Lower leg skin (tissue), 4 donors: ENCODE data around the gene ARHGAP23. TPM values are rescaled to one million over a fixed set of nuclear protein-coding genes. Genes with fewer than 3 reads are reported as not detected.

Experiments used
- DNase-seq, 2 donors: peaks; one replicate each; pipeline ENCODE4 v3.0.0-alpha.2; 2019; ENCODE audit warnings: low spot score in 2 of 2
- H3K4me3 ChIP-seq: fragments of 200-600 bp; sonication (generic); 2 replicates; pipeline ENCODE4 v1.5.1; 2017; ENCODE audit warnings: mild to moderate bottlenecking, low read depth; ENCODE audit not compliant: poor library complexity, severe bottlenecking
- CTCF ChIP-seq, 3 donors: fragments of 450-650 bp; IDR thresholded peaks; one replicate each; pipeline ENCODE4 v1.5.1; 2016; ENCODE audit warnings: antibody characterized with exemption in 3 of 3, mild to moderate bottlenecking in 3 of 3, moderate library complexity in 2 of 3
- POLR2A ChIP-seq, 2 donors: fragments of 450-650 bp; IDR thresholded peaks; one replicate each; pipeline ENCODE4 v1.6.1; 2016 to 2017; ENCODE audit warnings: antibody characterized with exemption in 2 of 2, mild to moderate bottlenecking in 1 of 2, moderate library complexity in 1 of 2
- WGBS, 2 donors: methylation state at CpG; one replicate each; pipeline ENCODE4 v1.1.5; 2018; 5-methylcytosine and 5-hydroxymethylcytosine counted together
- intact Hi-C: fragments of 100-400 bp; cut with DNase I; formaldehyde crosslinking; loops from one replicate; pipeline ENCODE4 v1.15.0; 2023; ENCODE audit warnings: low total_unique reads
- total RNA-seq, 4 donors: library from RNA; depleted of rRNA; stranded (reverse); fragments of >200 nt; gene quantifications; one replicate each; pipeline ENCODE4 v1.1.0, GENCODE V29; 2016

Gene ARHGAP23
- total RNA-seq, 4 donors from 2014 or later, result 127 to 201 (median 149) TPM

- H3K4me3 ChIP-seq, result peak overlapping the region; percentile 19
- DNase-seq, result no peak
- intact Hi-C loops, result no loop called here
- TF ChIP-seq POLR2A (IDR thresholded peaks at IDR 0.05) (no peak), CTCF (IDR thresholded peaks at IDR 0.05) (no peak)
- 1 to 2% methylated on average over 13 to 20 of the region's 44 CpGs for WGBS, 2 donors
Observed at GRCh38 chr17:38453951-38454421, 25.7 kb downstream of the ARHGAP23 start.

- H3K4me3 ChIP-seq, result no peak overlapping the region
- WGBS, 2 donors, result 11 to 12% methylated on average over 12 of the region's 12 CpGs
- intact Hi-C loops, result no loop called here
- peak; percentile 68 to 96 for DNase-seq
- TF ChIP-seq CTCF (IDR thresholded peaks at IDR 0.05) (no peak), POLR2A (IDR thresholded peaks at IDR 0.05) (no peak)
Observed at GRCh38 chr17:38454532-38454931, 26.3 kb downstream of the ARHGAP23 start.

GRCh38 chr17:38455288-38455915, 27.1 kb downstream of the ARHGAP23 start:
- DNase-seq, result no peak
- TF ChIP-seq POLR2A (IDR thresholded peaks at IDR 0.05), result no peak
- no peak for TF ChIP-seq CTCF (IDR thresholded peaks at IDR 0.05)
- intact Hi-C loops, result no loop called here
- no peak overlapping the region for H3K4me3 ChIP-seq
- WGBS, 2 donors, result 34 to 53% methylated on average over 7 to 8 of the region's 8 CpGs

GRCh38 chr17:38456031-38456815, 28.0 kb downstream of the ARHGAP23 start:
- DNase-seq, result no peak
- H3K4me3 ChIP-seq, result no peak overlapping the region
- intact Hi-C loops, result no loop called here
- no peak for TF ChIP-seq CTCF (IDR thresholded peaks at IDR 0.05)
- no peak for TF ChIP-seq POLR2A (IDR thresholded peaks at IDR 0.05)
- 73 to 79% methylated on average over 9 of the region's 9 CpGs for WGBS, 2 donors

GRCh38 chr17:38457577-38458371, 29.5 kb downstream of the ARHGAP23 start:
- 87 to 93% methylated on average over 18 of the region's 18 CpGs for WGBS, 2 donors
- no peak overlapping the region for H3K4me3 ChIP-seq
- TF ChIP-seq CTCF (IDR thresholded peaks at IDR 0.05) (no peak), POLR2A (IDR thresholded peaks at IDR 0.05) (no peak)
- DNase-seq, result no peak
- intact Hi-C loops, result no loop called here
